Measurements from ENCODE around the gene RAD1.
A peak's percentile ranks its signal among the peaks of the same experiment; 100 is the strongest.
"Not testable (repeated sequence)": the region's sequence is repeated elsewhere in the genome, so short reads cannot be mapped to it uniquely, and the experiment has no call there.

RAD1 gene

GRCh38 chr5:34915139-34915855, at the start of gene RAD1, which contains the start of gene BRIX1:
TSS of gene RAD1 (minus strand) at chr5:34915504. CDS start at chr5:34914892, 612 bp downstream.
TSS of gene BRIX1 (plus strand) at chr5:34915711. CDS start at chr5:34915739, 28 bp downstream.
- DNase-seq (ENCODE audit: low read depth in 2 of 2): peak; percentile 87 to 93

GRCh38 chr5:34959323-34959722, 44.0 kb upstream of the RAD1 start:
- DNase-seq (ENCODE audit: low read depth in 2 of 2): no peak

- no peak for DNase-seq (ENCODE audit: low read depth in 2 of 2)
These were observed 42.8 kb upstream of the RAD1 start for GRCh38 chr5:34957857-34958690.

GRCh38 chr5:34957321-34957720, 42.0 kb upstream of the RAD1 start:
- DNase-seq (ENCODE audit: low read depth in 2 of 2): no peak

- DNase-seq (ENCODE audit: low read depth in 2 of 2): no peak
These were observed 29.2 kb upstream of the RAD1 start for GRCh38 chr5:34944460-34945047.

- no peak for DNase-seq (ENCODE audit: low read depth in 2 of 2)
These were observed 28.7 kb upstream of the RAD1 start for GRCh38 chr5:34944044-34944443.

- no peak for DNase-seq (ENCODE audit: low read depth in 2 of 2)
These were observed 26.6 kb upstream of the RAD1 start for GRCh38 chr5:34941936-34942335.

GRCh38 chr5:34932947-34933346, 17.6 kb upstream of the RAD1 start:
- DNase-seq (ENCODE audit: low read depth in 2 of 2): no peak

- DNase-seq (ENCODE audit: low read depth in 2 of 2): no peak
These were observed 15.6 kb upstream of the RAD1 start for GRCh38 chr5:34930870-34931269.

- no peak for DNase-seq (ENCODE audit: low read depth in 2 of 2)
These were observed 15.1 kb upstream of the RAD1 start for GRCh38 chr5:34930462-34930844.

GRCh38 chr5:34929720-34930461, 14.6 kb upstream of the RAD1 start:
- DNase-seq (ENCODE audit: low read depth in 2 of 2): peak; percentile 57 to 70

GRCh38 chr5:34929134-34929719, 13.9 kb upstream of the RAD1 start, which contains the start of gene DNAJC21:
TSS of gene DNAJC21 (plus strand) at chr5:34929559. CDS start at chr5:34929820, 261 bp downstream.
- DNase-seq (ENCODE audit: low read depth in 2 of 2): peak; percentile 97 to 98

- no peak for DNase-seq (ENCODE audit: low read depth in 2 of 2)
These were observed 13.0 kb upstream of the RAD1 start for GRCh38 chr5:34928267-34928666.

GRCh38 chr5:34927785-34928184, 12.5 kb upstream of the RAD1 start:
- no peak for DNase-seq (ENCODE audit: low read depth in 2 of 2)

- no peak for DNase-seq (ENCODE audit: low read depth in 2 of 2)
These were observed 11.1 kb upstream of the RAD1 start for GRCh38 chr5:34926318-34926888.

GRCh38 chr5:34924462-34924765, 9.1 kb upstream of the RAD1 start:
- no peak for DNase-seq (ENCODE audit: low read depth in 2 of 2)

- DNase-seq (ENCODE audit: low read depth in 2 of 2): peak in 1 of 2 donors; percentile 12
These were observed 8.6 kb upstream of the RAD1 start for GRCh38 chr5:34923694-34924461.

GRCh38 chr5:34923256-34923655, 8.0 kb upstream of the RAD1 start:
- not testable (repeated sequence) for DNase-seq (ENCODE audit: low read depth in 2 of 2)

GRCh38 chr5:34919077-34919476, 3.8 kb upstream of the RAD1 start:
- DNase-seq (ENCODE audit: low read depth in 2 of 2): no peak

- no peak for DNase-seq (ENCODE audit: low read depth in 2 of 2)
These were observed 2.7 kb upstream of the RAD1 start for GRCh38 chr5:34918025-34918424.

All from stimulated activated CD8-positive, alpha-beta memory T cell treated with anti-CD3 and anti-CD28 coated beads, Interleukin-7, amount 100 ng/mL, for 4 hours (primary cell).